Stimulated activated memory B cell treated with anti-CD40 and anti-IgM and Interleukin-4, amounts not matched to agents 10 μg/mL and 1 μg/mL and 100 μg/mL, for 72 hours (primary cell): ENCODE measurements around the gene CXorf38.

ENCODE experiments used
- ATAC-seq: fragments of 150-1000 bp; cut with Tn5 transposase; 2 replicates; pipeline ENCODE4 v1.10.0; 2021
- H3K27ac Mint-ChIP-seq: one replicate; pipeline ENCODE4 v1.8.0; 2022; ENCODE audit warnings: mild to moderate bottlenecking, mixed read lengths
- H3K27me3 Mint-ChIP-seq: one replicate; pipeline ENCODE4 v1.8.0; 2022; ENCODE audit warnings: mixed read lengths
- H3K36me3 Mint-ChIP-seq: one replicate; pipeline ENCODE4 v1.8.0; 2022; ENCODE audit warnings: mixed read lengths
- H3K4me1 Mint-ChIP-seq: one replicate; pipeline ENCODE4 v1.8.0; 2022; ENCODE audit warnings: mixed read lengths
- H3K4me3 Mint-ChIP-seq: one replicate; pipeline ENCODE4 v1.8.0; 2022; ENCODE audit warnings: mild to moderate bottlenecking, moderate library complexity, mixed read lengths
- H3K9me3 Mint-ChIP-seq: one replicate; pipeline ENCODE4 v1.8.0; 2022; ENCODE audit warnings: mixed read lengths

CXorf38 gene, protein sequence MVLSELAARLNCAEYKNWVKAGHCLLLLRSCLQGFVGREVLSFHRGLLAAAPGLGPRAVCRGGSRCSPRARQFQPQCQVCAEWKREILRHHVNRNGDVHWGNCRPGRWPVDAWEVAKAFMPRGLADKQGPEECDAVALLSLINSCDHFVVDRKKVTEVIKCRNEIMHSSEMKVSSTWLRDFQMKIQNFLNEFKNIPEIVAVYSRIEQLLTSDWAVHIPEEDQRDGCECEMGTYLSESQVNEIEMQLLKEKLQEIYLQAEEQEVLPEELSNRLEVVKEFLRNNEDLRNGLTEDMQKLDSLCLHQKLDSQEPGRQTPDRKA

GRCh38 chrX:40647307-40648197, at the start of gene CXorf38:
CXorf38 (minus strand) TSS chrX:40647561; CDS start chrX:40647520, 41 bp downstream.
- H3K27ac Mint-ChIP-seq, result peak within 1 kb of the TSS; percentile 91
- H3K36me3 Mint-ChIP-seq, result peaks cover 21% of the 10 kb centered on the region
- peaks cover 41% of the 10 kb centered on the region for H3K4me1 Mint-ChIP-seq
- H3K4me3 Mint-ChIP-seq, result peak within 1 kb of the TSS; percentile 93
- H3K27me3 Mint-ChIP-seq, result no peaks in the 10 kb centered on the region
- ATAC-seq, result peak; percentile 89
- no peaks in the 10 kb centered on the region for H3K9me3 Mint-ChIP-seq

DNA sequence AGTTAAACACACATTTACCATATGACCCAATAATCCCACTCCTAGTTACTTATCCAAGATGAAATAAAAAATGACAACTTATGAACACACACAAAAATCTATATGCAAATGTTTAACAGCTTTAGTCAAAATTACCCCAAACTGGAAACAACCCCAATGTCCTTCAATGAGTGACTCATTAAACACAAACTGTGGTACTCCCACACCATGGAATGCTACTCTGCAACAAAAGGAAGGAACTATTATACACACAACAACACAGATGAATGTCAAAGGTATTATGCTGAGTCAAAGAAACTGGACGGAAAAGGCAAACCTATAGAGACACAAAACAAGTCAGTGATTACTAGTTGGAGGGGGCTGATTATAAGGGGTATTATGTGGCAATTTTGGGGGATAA, 47.4 kb upstream of the CXorf38 start:
- Mint-ChIP-seq H3K36me3 (peaks cover 15% of the 10 kb centered on the region), H3K4me3 (no peak overlapping the region), H3K4me1 (no peaks in the 10 kb centered on the region), H3K27me3 (no peaks in the 10 kb centered on the region), H3K27ac (no peak overlapping the region), H3K9me3 (no peaks in the 10 kb centered on the region)
- ATAC-seq, result no peak

GRCh38 chrX:40688929-40689328, 41.6 kb upstream of the CXorf38 start:
- peaks cover 17% of the 10 kb centered on the region for H3K4me1 Mint-ChIP-seq
- ATAC-seq, result no peak
- no peak overlapping the region for H3K4me3 Mint-ChIP-seq
- peaks cover 25% of the 10 kb centered on the region for H3K36me3 Mint-ChIP-seq
- no peaks in the 10 kb centered on the region for H3K27me3 Mint-ChIP-seq
- H3K9me3 Mint-ChIP-seq, result no peaks in the 10 kb centered on the region
- no peak overlapping the region for H3K27ac Mint-ChIP-seq

GRCh38 chrX:40687169-40687568, 39.8 kb upstream of the CXorf38 start:
- no peak for ATAC-seq
- Mint-ChIP-seq H3K27me3 (no peaks in the 10 kb centered on the region), H3K9me3 (no peaks in the 10 kb centered on the region), H3K4me1 (peaks cover 17% of the 10 kb centered on the region), H3K36me3 (peaks cover 19% of the 10 kb centered on the region), H3K27ac (peak overlapping the region; percentile 11), H3K4me3 (no peak overlapping the region)

DNA sequence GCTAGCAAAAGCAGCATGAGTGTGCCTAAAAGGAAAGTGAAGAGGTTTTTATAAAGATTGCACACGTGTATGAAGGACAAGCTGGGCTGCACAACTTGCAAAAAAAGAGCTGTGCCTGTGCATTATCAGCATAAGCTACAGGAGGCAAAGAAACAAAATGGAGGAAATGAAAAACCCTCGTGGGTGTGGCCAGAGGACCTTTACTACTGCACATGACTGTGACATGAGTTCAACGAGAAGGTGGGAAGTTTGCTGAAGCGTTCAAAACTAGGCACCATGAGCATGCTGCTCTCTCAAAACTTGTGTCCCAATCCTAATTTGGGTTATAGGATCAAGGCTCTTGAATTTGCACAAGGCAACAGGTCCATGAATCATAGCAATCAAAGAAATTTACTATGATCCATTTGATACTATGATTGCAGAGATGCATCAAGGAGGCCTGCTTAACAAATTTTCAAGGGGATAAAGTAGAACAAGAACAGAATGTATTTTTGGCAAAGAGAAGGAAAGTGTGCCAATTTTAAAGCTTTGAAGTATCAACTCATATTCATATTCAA, 38.1 kb upstream of the CXorf38 start:
- Mint-ChIP-seq H3K4me1 (peaks cover 17% of the 10 kb centered on the region), H3K27me3 (no peaks in the 10 kb centered on the region), H3K9me3 (no peaks in the 10 kb centered on the region), H3K36me3 (peaks cover 19% of the 10 kb centered on the region), H3K27ac (peak overlapping the region; percentile 48), H3K4me3 (no peak overlapping the region)
- peak; percentile 67 for ATAC-seq

DNA sequence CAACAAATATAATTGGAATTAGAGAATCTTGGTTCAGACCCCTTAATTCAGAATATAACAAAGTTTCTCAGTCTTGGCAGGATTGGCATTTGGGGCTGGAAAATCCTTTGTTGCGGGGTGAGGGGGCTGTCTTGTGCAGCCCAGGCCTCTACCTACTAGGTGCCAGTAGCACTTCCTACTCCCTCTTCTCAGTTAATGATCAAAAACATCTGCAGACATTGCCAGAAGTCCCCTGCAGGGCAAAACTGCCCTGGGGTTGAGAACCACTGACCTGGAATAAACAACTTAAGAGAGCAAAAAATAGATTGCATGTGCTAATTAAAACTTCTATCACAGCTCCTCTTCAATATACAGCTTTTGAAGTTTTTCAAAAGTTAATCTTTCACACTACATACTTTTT, 36.7 kb upstream of the CXorf38 start:
- Mint-ChIP-seq H3K27me3 (no peaks in the 10 kb centered on the region), H3K4me1 (peaks cover 17% of the 10 kb centered on the region), H3K36me3 (peaks cover 23% of the 10 kb centered on the region), H3K4me3 (no peak overlapping the region), H3K27ac (peak overlapping the region; percentile 48), H3K9me3 (no peaks in the 10 kb centered on the region)
- no peak for ATAC-seq

GRCh38 chrX:40683245-40683644, 35.9 kb upstream of the CXorf38 start:
- peaks cover 17% of the 10 kb centered on the region for H3K4me1 Mint-ChIP-seq
- peaks cover 26% of the 10 kb centered on the region for H3K36me3 Mint-ChIP-seq
- no peak for ATAC-seq
- H3K27ac Mint-ChIP-seq, result peak overlapping the region; percentile 48
- no peaks in the 10 kb centered on the region for H3K27me3 Mint-ChIP-seq
- no peaks in the 10 kb centered on the region for H3K9me3 Mint-ChIP-seq
- no peak overlapping the region for H3K4me3 Mint-ChIP-seq

DNA sequence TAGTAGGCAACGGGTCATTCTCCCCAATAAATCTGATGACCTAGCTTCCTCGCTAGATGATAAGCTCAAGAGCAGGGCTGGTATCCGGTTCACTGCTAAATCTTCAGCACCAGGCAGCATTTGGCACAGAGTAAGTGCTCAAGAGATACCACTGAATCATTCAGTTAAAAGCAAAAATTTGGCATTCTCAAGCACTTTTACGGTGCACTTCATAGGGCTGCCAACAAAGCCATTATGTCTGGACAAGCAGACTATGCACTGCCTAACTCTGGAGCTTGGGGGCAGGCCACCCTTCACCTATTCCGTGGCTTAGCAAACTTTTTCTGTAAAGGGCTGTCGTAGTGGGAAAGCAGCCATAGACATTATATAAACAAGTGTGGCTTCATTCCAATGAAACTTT, 23.8 kb upstream of the CXorf38 start:
- no peaks in the 10 kb centered on the region for H3K27me3 Mint-ChIP-seq
- H3K4me3 Mint-ChIP-seq, result no peak overlapping the region
- peaks cover 5% of the 10 kb centered on the region for H3K4me1 Mint-ChIP-seq
- no peak overlapping the region for H3K27ac Mint-ChIP-seq
- no peak for ATAC-seq
- H3K9me3 Mint-ChIP-seq, result no peaks in the 10 kb centered on the region
- H3K36me3 Mint-ChIP-seq, result peaks cover 35% of the 10 kb centered on the region

GRCh38 chrX:40663880-40664630, 16.7 kb upstream of the CXorf38 start:
- Mint-ChIP-seq H3K27ac (peak overlapping the region; percentile 24), H3K9me3 (no peaks in the 10 kb centered on the region), H3K4me3 (no peak overlapping the region), H3K4me1 (peaks cover 10% of the 10 kb centered on the region), H3K36me3 (peaks cover 39% of the 10 kb centered on the region), H3K27me3 (no peaks in the 10 kb centered on the region)
- ATAC-seq, result no peak

GRCh38 chrX:40663078-40663740, 15.8 kb upstream of the CXorf38 start:
- Mint-ChIP-seq H3K27me3 (no peaks in the 10 kb centered on the region), H3K36me3 (peaks cover 38% of the 10 kb centered on the region), H3K4me1 (peaks cover 10% of the 10 kb centered on the region), H3K27ac (peak overlapping the region; percentile 44), H3K4me3 (no peak overlapping the region), H3K9me3 (no peaks in the 10 kb centered on the region)
- no peak for ATAC-seq

GRCh38 chrX:40661489-40661888, 14.1 kb upstream of the CXorf38 start:
- peaks cover 8% of the 10 kb centered on the region for H3K4me1 Mint-ChIP-seq
- H3K27me3 Mint-ChIP-seq, result no peaks in the 10 kb centered on the region
- no peaks in the 10 kb centered on the region for H3K9me3 Mint-ChIP-seq
- no peak for ATAC-seq
- no peak overlapping the region for H3K4me3 Mint-ChIP-seq
- H3K36me3 Mint-ChIP-seq, result peaks cover 25% of the 10 kb centered on the region
- H3K27ac Mint-ChIP-seq, result no peak overlapping the region

DNA sequence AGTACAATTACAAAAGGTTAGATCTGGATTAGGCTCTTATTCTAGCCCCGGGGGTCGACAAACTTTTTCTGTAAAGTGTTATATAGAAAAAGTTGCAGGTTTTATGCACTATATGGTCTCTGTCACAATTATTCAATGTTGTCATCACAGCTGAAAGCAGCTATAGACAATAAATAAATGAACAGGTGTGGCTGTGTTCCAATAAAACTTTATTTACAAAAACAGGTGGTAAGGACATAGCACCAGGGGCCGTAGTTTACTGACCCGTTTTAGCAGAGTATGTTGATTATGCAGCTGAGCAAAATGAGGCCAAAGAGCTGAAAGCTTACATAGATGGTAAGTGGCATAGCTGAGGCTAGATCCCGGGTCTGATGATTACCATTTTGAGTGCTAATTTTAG, 13.0 kb upstream of the CXorf38 start:
- no peaks in the 10 kb centered on the region for H3K9me3 Mint-ChIP-seq
- H3K27ac Mint-ChIP-seq, result no peak overlapping the region
- H3K4me1 Mint-ChIP-seq, result no peaks in the 10 kb centered on the region
- H3K4me3 Mint-ChIP-seq, result no peak overlapping the region
- H3K27me3 Mint-ChIP-seq, result no peaks in the 10 kb centered on the region
- peaks cover 16% of the 10 kb centered on the region for H3K36me3 Mint-ChIP-seq
- ATAC-seq, result no peak

DNA sequence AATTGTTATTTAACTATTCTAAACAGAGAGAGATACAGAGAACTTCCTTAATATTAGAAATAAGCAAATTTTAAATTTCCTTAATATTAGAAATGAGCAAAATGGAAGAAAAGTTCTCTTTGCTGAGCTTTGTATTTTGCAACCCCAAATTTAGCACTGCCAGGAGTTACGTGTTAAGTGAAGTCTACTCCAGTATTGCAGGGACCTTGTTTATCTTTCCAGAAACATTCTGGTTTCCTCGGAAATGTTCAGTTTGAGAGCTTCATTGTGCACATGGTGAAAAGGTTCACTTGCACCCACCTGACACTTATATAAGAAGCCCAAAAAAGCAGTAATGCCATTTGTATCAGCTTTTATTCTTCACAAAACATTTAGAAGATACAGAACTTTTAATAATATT, 6.2 kb upstream of the CXorf38 start:
- Mint-ChIP-seq H3K27me3 (no peaks in the 10 kb centered on the region), H3K4me3 (no peak overlapping the region), H3K27ac (no peak overlapping the region), H3K9me3 (no peaks in the 10 kb centered on the region), H3K4me1 (peaks cover 6% of the 10 kb centered on the region), H3K36me3 (peaks cover 25% of the 10 kb centered on the region)
- no peak for ATAC-seq

DNA sequence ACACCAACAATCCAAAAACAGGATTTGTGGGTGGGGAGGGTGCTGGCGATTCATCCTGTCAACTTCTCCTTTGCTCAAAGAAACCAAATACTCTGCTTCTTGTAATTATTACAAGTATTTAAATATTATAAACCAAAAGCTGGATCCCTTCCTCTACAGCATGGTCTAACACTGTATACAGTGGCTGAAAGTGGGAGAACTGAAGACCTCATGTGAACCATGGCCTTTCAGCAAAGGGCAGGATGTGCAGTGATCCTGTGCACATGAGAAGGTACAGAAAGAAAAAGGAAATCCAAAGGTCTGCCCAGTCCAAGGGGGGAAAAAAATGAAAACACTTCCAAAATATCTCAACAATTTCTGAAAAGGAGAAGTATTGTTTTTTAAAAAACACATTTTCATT, 5.3 kb upstream of the CXorf38 start:
- H3K4me1 Mint-ChIP-seq, result peaks cover 10% of the 10 kb centered on the region
- no peak overlapping the region for H3K4me3 Mint-ChIP-seq
- H3K9me3 Mint-ChIP-seq, result no peaks in the 10 kb centered on the region
- ATAC-seq, result peak; percentile 58
- no peaks in the 10 kb centered on the region for H3K27me3 Mint-ChIP-seq
- no peak overlapping the region for H3K27ac Mint-ChIP-seq
- H3K36me3 Mint-ChIP-seq, result peaks cover 25% of the 10 kb centered on the region
